Ovary (tissue), 3 donors: ENCODE measurements around the gene CST7.

Experiments used
- CTCF ChIP-seq, 3 donors: fragments of 450-650 bp in 2 of 3; fragments of 200-600 bp in 1 of 3; IDR thresholded peaks; one replicate each; pipeline versions ENCODE4 v1.5.1 to v1.8.0; 2016 to 2022; ENCODE audit warnings: antibody characterized with exemption in 3 of 3, mild to moderate bottlenecking in 1 of 3
- POLR2A ChIP-seq: fragments of 450-650 bp; IDR thresholded peaks from one replicate; pipeline ENCODE4 v1.6.1; 2017; ENCODE audit warnings: antibody characterized with exemption, mild to moderate bottlenecking, moderate library complexity
- donor health status: DM: no; HTN: no; CAD: no.

DNA sequence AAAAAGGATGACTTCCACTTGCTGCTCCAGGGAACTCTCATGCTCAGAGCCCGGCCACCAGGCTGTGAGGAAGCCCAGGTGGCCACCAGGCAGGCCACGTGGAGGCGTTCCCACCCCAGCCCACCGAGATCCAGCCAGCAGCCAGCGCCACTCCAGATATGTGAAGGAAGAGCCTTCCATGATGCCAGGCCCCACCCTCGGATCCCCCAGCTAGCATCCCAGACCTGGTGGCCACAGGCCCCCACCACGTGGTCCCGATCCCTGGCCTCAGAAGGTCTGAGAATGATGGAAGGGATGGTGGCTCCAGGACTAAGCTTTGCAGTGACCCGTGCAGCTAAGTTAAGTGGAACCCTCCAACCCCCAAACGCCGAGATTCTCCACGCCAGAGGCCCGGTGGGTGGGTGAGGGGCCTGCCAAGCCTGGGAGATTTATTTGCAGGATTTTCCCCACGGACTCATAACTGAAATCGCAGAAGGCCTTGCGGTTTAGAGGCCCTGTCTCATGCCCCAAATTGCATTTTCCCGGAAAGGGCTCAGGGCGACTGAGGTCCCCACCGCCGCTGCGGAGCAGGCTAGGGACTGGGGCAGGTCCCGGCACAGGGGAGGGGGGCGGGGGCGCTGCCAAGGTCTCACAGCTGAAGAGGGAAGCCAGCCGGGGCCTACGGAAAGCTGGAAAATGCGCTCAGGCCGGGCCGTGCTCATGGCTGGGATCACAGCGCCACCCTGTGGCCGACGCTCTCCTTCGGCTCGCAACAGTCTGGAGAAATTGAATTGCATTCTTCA lies 31.1 kb upstream of the CST7 start:
- peak in 2 of 3 donors; percentile 30 to 65 for TF ChIP-seq CTCF (IDR thresholded peaks at IDR 0.05)
- no peak for TF ChIP-seq POLR2A
